ENCODE results near the gene PPIP5K1.

- TF ChIP-seq, protein P1, sequence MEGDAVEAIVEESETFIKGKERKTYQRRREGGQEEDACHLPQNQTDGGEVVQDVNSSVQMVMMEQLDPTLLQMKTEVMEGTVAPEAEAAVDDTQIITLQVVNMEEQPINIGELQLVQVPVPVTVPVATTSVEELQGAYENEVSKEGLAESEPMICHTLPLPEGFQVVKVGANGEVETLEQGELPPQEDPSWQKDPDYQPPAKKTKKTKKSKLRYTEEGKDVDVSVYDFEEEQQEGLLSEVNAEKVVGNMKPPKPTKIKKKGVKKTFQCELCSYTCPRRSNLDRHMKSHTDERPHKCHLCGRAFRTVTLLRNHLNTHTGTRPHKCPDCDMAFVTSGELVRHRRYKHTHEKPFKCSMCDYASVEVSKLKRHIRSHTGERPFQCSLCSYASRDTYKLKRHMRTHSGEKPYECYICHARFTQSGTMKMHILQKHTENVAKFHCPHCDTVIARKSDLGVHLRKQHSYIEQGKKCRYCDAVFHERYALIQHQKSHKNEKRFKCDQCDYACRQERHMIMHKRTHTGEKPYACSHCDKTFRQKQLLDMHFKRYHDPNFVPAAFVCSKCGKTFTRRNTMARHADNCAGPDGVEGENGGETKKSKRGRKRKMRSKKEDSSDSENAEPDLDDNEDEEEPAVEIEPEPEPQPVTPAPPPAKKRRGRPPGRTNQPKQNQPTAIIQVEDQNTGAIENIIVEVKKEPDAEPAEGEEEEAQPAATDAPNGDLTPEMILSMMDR (conservative IDR thresholded peaks at IDR 0.05): no peak
- TF ChIP-seq ZFX (IDR thresholded peaks at IDR 0.05): no peak
These were observed 60.9 kb downstream of the PPIP5K1 start for GRCh38 chr15:43529141-43529540.
